Loucy (cell line): ENCODE measurements around the gene PARM1.

Experiments
- EZH2phosphoT487 ChIP-seq: fragments of 200-600 bp; IDR thresholded peaks from 2 replicates; pipeline ENCODE4 v1.6.1; 2018; ENCODE audit warnings: antibody characterized with exemption, mild to moderate bottlenecking, moderate library complexity, borderline replicate concordance
- TF ChIP-seq, protein P1 (sequence below): fragments of 200-600 bp; sonication (generic); conservative IDR thresholded peaks from 2 replicates; pipeline ENCODE4 v1.5.1; 2014; ENCODE audit warnings: mild to moderate bottlenecking, antibody characterized with exemption, low read length

GRCh38 chr4:74946196-74946595 lies 13.3 kb downstream of the PARM1 start:
- TF ChIP-seq, protein P1, sequence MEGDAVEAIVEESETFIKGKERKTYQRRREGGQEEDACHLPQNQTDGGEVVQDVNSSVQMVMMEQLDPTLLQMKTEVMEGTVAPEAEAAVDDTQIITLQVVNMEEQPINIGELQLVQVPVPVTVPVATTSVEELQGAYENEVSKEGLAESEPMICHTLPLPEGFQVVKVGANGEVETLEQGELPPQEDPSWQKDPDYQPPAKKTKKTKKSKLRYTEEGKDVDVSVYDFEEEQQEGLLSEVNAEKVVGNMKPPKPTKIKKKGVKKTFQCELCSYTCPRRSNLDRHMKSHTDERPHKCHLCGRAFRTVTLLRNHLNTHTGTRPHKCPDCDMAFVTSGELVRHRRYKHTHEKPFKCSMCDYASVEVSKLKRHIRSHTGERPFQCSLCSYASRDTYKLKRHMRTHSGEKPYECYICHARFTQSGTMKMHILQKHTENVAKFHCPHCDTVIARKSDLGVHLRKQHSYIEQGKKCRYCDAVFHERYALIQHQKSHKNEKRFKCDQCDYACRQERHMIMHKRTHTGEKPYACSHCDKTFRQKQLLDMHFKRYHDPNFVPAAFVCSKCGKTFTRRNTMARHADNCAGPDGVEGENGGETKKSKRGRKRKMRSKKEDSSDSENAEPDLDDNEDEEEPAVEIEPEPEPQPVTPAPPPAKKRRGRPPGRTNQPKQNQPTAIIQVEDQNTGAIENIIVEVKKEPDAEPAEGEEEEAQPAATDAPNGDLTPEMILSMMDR = no peak
- no peak for TF ChIP-seq EZH2phosphoT487
